Rectal smooth muscle tissue (tissue), 1 donor: ENCODE data around the gene ALPK3.
A peak's percentile ranks its signal among the peaks of the same experiment; 100 is the strongest.

Experiments used
- H3K27ac ChIP-seq: one replicate; pipeline ENCODE4 v1.7.0; 2013; ENCODE audit warnings: low read depth, low read length, inconsistent platforms
- H3K27me3 ChIP-seq: one replicate; pipeline ENCODE4 v1.7.0; 2013; ENCODE audit warnings: low read length; ENCODE audit not compliant: control insufficient read depth, insufficient read depth
- H3K36me3 ChIP-seq: one replicate; pipeline ENCODE4 v1.7.0; 2013; ENCODE audit warnings: low read length; ENCODE audit not compliant: control insufficient read depth, insufficient read depth
- H3K4me1 ChIP-seq: one replicate; pipeline ENCODE4 v1.7.0; 2013; ENCODE audit warnings: low read length; ENCODE audit not compliant: control insufficient read depth, insufficient read depth
- H3K4me3 ChIP-seq: one replicate; pipeline ENCODE4 v1.7.0; 2013; ENCODE audit warnings: low read length
- H3K9ac ChIP-seq: one replicate; pipeline ENCODE4 v1.7.0; 2013; ENCODE audit warnings: low read length

Gene ALPK3

DNA sequence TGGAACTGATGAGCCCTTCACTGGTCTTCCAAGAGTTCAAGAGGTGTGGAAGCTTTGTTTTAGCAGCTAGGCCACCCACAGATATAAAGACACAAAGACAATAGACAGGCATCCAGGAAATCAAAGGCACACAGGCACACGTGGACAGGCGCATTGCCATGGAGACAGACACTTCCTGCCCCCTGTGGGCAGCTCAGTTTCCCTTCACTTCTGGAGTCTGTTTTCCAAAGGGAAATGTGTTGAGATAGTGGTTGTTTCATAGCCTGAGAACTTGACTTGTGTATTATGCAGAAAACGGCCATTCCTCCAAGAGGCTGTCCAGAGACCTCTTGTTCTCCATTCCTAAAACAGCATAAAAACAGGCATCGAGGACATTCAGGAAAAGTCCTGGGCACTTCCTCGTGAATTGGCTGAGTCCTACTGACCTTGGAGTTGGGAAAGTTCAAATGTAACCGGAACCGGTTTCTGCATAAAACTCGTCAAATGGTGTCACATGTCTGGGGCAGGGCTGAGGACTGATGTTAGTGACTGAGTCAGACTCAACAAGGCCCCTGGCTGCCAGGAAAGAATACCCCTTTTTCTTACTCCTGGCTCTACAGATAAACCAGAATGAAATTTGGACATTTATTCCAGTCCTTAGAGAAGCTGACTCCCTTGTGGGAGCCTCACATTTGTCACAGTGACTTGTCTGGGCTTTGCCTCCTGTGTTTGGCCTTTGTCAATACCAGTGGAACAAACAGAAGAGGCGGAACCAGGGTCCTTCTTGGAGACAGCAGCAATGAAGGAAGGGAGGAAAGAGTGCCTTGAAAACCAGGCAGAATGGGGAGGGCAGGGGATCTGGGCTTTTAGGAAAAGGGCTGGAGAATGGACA is 1.3 kb downstream of the ALPK3 start:
- H3K9ac ChIP-seq: no peak overlapping the region

DNA sequence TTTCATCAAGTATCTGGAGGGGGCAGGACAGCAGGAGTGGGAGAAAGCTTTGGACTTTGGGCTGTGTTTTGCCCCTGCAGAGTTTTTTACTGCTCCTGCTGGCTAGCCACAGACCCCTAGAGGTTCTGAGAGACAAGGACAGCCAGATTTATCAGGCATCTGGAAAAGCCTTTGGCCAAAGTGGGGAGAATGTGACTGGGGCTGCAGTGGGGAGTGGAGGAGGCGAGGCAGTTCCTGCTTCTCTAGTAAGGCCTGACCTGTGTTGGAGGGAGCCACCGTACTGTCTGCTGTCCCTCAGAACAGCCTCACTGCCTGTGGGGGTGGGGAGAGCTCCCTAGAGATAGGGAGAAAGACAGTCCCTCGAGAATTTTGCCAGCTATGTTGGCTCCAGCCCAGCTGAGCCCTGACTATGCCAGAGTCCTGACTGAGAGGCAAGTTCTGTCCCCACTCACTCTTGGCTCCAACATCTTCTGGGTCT is 2.2 kb downstream of the ALPK3 start:
- Histone ChIP-seq H3K4me3 (no peak overlapping the region), H3K27ac (peak overlapping the region; percentile 41), H3K4me1 (peaks cover 26% of the 10 kb centered on the region), H3K9ac (no peak overlapping the region), H3K36me3 (no peaks in the 10 kb centered on the region), H3K27me3 (no peaks in the 10 kb centered on the region)

More for the DNA sequence above, 1.3 kb downstream of the ALPK3 start:
- Histone ChIP-seq H3K27me3 (no peaks in the 10 kb centered on the region), H3K4me3 (peak overlapping the region; percentile 61), H3K36me3 (no peaks in the 10 kb centered on the region), H3K27ac (peak overlapping the region; percentile 90), H3K4me1 (peaks cover 26% of the 10 kb centered on the region)

DNA sequence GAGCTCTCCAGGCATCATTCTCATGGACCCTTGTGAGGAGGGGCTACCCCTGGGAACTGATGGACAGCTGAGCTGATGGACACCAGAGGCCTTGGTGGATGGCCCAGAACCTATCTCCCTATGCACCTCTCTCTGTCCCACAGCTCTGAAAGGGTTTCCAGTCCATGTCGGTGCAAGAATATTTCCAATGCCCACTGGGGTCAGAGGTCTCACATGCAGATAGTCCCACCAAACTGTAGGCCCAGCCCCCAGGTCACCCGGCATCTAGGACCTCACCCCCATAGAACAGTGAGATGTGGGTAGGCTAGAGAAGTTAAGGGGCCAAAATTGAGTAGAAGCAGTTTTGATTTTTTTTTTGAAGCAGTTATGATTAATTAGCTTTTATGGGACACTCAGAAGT is 2.6 kb downstream of the ALPK3 start:
- Histone ChIP-seq H3K36me3 (no peaks in the 10 kb centered on the region), H3K4me1 (peaks cover 30% of the 10 kb centered on the region), H3K27me3 (no peaks in the 10 kb centered on the region), H3K27ac (peak overlapping the region; percentile 41), H3K9ac (no peak overlapping the region), H3K4me3 (no peak overlapping the region)

DNA sequence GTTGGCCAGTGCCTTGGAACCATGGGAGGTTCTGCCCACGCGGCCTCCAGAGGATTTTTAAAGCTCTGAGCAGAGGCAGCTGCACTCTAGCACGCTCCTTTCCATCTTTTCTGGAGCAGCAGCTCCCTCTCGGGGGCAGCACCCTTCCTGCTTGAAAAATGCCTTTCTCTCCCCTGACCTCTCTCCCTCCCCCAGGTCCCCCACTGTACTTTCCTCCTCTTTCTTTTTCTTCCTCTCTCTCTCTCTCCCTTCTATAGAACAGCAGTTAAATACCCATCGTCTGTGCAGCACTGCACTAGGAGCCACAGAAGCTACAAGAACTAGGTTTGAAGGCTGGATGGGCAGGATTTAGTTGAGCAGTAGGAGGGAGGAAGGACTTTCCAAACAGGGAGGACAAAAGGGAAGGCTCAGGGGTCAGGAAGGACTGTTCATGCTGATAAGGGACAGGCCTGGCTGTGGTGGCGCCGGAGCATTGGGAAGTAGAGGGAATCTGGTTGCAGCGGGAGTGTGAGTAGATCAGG is 4.4 kb downstream of the ALPK3 start:
- H3K36me3 ChIP-seq: no peaks in the 10 kb centered on the region
- H3K4me1 ChIP-seq: peaks cover 31% of the 10 kb centered on the region
- no peak overlapping the region for H3K9ac ChIP-seq
- H3K27ac ChIP-seq: no peak overlapping the region
- H3K4me3 ChIP-seq: no peak overlapping the region
- no peaks in the 10 kb centered on the region for H3K27me3 ChIP-seq

DNA sequence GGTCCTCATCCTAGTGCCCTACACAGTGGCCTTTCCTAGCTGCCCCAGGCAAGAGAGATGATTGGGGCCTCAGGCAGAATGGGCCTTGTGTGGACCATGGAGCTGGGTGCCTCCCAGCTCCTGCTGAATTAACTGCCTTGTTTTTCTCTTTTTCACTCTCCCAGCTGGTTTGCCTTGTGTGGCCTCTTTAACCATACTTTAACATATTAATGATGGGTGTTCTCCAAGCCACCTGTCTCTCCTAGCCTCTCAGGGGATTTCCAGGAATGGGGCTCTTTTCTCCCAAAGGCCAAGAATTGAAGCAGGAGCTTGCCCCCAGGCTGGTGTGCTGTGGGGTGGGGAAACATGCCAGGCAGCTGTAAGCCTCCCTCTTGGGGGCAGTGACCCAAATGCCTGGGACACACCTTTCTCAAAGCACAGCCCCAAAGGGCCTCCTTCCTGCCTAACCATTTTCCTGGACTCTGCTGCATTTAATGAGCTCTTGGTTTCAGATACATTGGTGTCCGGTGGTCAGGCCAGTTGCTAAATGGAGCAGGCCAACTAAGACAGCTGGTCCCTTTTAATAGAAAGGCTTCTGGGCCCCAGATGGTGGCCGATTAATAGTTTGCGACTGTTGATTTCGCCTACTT is 5.6 kb downstream of the ALPK3 start:
- H3K27me3 ChIP-seq: no peaks in the 10 kb centered on the region
- no peaks in the 10 kb centered on the region for H3K36me3 ChIP-seq
- H3K4me1 ChIP-seq: peaks cover 30% of the 10 kb centered on the region
- peak overlapping the region; percentile 45 for H3K27ac ChIP-seq
- H3K9ac ChIP-seq: no peak overlapping the region
- no peak overlapping the region for H3K4me3 ChIP-seq

DNA sequence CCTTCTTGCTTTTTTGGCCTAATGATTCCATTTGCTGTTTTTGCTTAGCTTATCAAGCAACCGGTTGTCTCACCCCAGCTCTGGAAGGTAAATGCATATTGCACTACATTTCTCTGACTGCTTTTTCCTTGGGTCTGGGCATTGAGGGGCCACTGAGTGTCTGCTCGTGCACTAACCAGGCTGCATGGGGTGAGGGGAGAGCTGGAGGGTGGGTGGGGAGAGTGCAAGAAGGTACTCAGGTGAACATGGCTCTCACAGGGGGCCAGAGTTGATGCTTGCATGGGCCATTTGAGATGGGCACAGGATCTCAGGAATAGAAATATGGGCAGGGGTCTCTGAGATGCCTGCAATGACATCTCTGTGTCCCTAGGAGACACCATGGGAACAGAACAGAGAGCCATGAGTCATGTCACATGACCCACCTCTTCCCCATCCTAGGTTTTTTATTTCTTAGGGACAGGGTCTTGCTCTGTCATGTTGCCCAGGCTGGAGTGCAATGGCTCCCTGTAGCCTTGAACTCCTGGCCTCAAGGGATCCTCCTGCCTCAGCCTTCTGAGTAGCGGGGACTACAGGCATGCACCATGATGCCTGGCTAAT is 6.2 kb downstream of the ALPK3 start:
- Histone ChIP-seq H3K27ac (peak overlapping the region; percentile 45), H3K4me3 (no peak overlapping the region), H3K4me1 (peaks cover 31% of the 10 kb centered on the region)

DNA sequence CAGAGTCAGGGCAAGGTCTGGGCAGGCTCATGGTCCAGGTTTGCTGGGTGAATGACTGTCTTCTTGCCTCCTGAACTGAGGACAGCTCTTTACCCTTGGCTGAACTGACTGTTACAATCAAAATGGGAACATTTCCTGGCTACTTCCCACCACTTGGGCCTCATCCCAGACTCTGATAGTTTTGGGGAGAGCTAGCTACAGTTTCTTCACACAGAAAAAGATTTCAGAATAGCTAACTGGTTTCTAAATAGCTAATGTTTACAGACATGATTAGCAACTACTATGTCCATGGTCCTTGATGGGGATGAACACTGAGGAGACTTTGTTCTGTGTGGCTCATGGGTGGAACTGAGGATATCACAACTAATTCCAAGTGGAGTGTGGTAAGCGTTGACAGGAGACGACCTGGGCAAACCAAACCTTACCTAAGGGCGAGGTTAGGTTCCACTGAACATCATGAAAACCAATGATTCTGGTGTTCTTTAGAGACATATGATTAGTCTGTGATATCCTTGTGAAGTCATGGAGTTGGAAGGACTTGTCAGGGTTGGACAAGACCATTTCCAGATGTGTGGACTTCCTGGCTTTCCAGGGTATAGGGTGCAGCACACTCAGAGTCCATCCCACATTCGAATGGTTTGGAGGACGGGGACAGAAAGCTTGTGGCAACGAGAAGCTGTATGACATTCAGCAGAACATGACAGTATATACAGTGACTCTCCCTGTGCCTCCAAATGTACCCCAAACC is 7.3 kb downstream of the ALPK3 start:
- Histone ChIP-seq H3K4me3 (no peak overlapping the region), H3K27me3 (no peaks in the 10 kb centered on the region), H3K4me1 (peaks cover 22% of the 10 kb centered on the region), H3K36me3 (no peaks in the 10 kb centered on the region), H3K27ac (peak overlapping the region; percentile 60), H3K9ac (no peak overlapping the region)

More for the DNA sequence above, 6.2 kb downstream of the ALPK3 start:
- H3K36me3 ChIP-seq: no peaks in the 10 kb centered on the region
- no peak overlapping the region for H3K9ac ChIP-seq
- no peaks in the 10 kb centered on the region for H3K27me3 ChIP-seq

DNA sequence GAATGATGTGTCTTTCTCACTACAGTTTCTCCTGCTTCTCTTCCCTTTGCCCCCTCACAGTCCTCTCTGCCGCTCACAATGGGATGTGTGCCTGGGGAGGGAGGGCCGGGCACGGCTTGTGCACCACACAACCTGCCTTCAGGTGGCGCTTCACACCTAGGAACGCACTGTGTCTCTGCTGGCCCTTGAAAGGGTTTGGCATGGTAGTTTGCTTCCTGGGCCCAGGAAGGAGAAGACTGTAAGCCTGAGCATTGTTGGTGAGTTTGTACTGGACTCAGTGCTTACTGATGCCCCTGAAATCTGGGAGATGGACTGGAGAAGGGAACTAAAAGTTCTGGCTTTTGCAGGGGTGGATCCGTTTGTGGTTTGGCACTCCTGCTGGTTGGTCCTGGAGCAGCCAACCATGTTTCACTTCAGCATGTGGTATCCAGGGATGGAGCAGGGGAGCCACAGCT is 9.2 kb downstream of the ALPK3 start:
- no peak overlapping the region for H3K9ac ChIP-seq
- no peak overlapping the region for H3K4me3 ChIP-seq
- peaks cover 17% of the 10 kb centered on the region for H3K4me1 ChIP-seq

DNA sequence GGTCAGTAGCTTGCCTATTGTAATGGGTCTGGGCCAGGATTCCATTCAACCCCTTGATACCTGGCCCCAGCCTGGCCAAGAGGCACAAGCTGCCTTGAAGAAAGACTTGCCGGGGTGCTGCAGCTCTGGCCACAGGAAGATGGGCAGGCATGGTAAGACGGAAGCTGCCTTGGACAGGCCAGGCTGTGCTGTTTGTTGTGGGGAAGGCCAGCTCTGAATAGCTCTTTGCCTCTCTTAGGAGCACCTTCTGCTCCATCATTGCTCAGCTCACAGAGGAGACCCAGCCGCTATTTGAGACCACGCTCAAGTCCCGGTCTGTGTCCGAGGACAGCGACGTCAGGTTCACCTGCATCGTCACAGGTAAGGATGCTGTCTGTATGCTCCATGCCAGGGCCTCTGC is 10.1 kb downstream of the ALPK3 start:
- H3K36me3 ChIP-seq: no peaks in the 10 kb centered on the region
- H3K4me1 ChIP-seq: peaks cover 16% of the 10 kb centered on the region
- no peak overlapping the region for H3K27ac ChIP-seq

More for the DNA sequence above, 9.2 kb downstream of the ALPK3 start:
- no peaks in the 10 kb centered on the region for H3K36me3 ChIP-seq
- H3K27me3 ChIP-seq: no peaks in the 10 kb centered on the region
- no peak overlapping the region for H3K27ac ChIP-seq

DNA sequence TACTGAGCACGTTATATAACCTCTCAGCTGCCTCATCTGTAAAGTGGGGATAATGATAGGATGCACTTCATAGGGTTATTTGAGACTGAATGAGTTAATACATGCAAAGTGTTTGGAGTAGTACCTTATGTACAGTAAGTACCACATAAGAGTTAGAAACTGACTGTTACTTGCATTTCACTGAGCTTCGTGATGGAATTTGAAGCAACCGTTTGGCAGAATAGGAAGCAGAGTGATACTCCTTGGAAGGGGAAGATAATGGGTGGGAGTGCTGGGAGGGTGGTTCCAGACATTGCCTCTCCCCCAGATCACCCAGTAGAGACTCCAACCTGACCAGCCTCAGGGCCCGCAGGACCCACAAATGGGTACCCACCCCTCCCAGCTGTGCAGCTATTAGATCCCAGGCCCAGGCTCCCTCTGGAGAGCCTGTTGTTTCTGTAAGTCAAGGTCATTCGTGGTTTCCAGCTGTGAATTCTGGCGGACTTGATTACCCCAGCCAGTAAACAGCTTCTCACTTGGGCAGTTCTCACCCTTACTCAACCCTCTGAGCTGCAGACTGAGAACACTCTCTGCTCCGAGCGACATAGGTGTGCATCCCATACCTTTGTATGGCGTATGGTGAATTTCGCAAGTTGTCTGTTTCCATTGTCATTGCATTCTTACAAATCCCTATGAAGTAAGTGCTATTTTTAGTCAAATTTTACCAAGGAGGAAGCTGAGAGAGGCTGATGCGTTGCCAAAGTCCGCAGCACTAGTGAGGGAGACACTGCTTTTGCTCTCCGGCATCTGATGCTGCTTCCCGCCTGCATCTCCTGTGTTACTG is 11.1 kb downstream of the ALPK3 start:
- Histone ChIP-seq H3K4me1 (peaks cover 14% of the 10 kb centered on the region), H3K27ac (peak overlapping the region; percentile 29), H3K36me3 (no peaks in the 10 kb centered on the region), H3K27me3 (no peaks in the 10 kb centered on the region), H3K9ac (no peak overlapping the region), H3K4me3 (no peak overlapping the region)

More for the DNA sequence above, 10.1 kb downstream of the ALPK3 start:
- Histone ChIP-seq H3K9ac (no peak overlapping the region), H3K4me3 (no peak overlapping the region), H3K27me3 (no peaks in the 10 kb centered on the region)

DNA sequence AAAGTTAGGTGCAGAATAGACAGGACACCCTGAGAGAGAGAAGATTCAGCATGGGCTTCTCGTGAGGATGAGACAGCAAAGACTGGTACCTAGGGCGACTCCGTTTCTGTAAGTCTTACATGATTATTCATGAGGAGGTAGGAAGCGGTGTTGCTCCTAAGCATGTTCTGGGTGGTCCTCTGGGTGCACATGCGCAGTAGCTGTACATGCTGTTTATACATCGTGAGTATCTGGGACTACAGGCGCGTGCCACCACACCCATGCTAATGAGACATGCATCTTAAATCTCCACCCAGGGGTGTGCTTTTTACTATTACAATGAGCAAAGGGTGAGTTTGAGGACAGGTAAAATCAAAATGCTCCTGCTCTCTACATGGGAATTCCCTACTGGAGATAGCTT is 12.3 kb downstream of the ALPK3 start:
- H3K27ac ChIP-seq: peak overlapping the region; percentile 38
- H3K9ac ChIP-seq: no peak overlapping the region
- H3K4me1 ChIP-seq: peaks cover 16% of the 10 kb centered on the region
- H3K4me3 ChIP-seq: no peak overlapping the region
- H3K36me3 ChIP-seq: no peaks in the 10 kb centered on the region
- no peaks in the 10 kb centered on the region for H3K27me3 ChIP-seq
